Measurements from ENCODE around the gene SCN2A. TPM values are rescaled to one million over a fixed set of nuclear protein-coding genes. Genes with fewer than 3 reads are reported as not detected.

The SCN2A gene
- total and polyA plus RNA-seq, 2 donors (not counting 1 experiment from before 2014, with no cell fraction given) = 0.22 to 0.24 TPM

- H3K4me1 Mint-ChIP-seq = no peaks in the 10 kb centered on the region
- H2AFZ ChIP-seq (ENCODE audit: insufficient read depth, low read depth, low read length, poor library complexity, severe bottlenecking) = no peak overlapping the region
- peaks cover 7% of the 10 kb centered on the region for H3K27me3 Mint-ChIP-seq
- H3K9me3 ChIP-seq (ENCODE audit: control extremely low read depth in 1 of 3, control insufficient read depth in 2 of 3, insufficient read depth in 1 of 3, low read length in 2 of 3) = no peaks in the 10 kb centered on the region
- ChIA-PET CTCF (no interaction called here), POLR2A (no interaction called here)
- H3K27ac ChIP-seq (ENCODE audit: low read length in 2 of 2) = no peak overlapping the region
- H3K4me2 ChIP-seq (replicated peaks; ENCODE audit: low read depth, low read length, poor library complexity, severe bottlenecking) = no peak overlapping the region
- H3K4me3 Mint-ChIP-seq = no peak overlapping the region
- H3K27ac Mint-ChIP-seq = no peak overlapping the region
- H3K9ac ChIP-seq (ENCODE audit: low read length) = no peak overlapping the region
- H3K4me1 ChIP-seq (ENCODE audit: control insufficient read depth in 2 of 2, insufficient read depth in 2 of 2, low read length in 2 of 2) = no peaks in the 10 kb centered on the region
- no peaks in the 10 kb centered on the region for H3K27me3 ChIP-seq (replicated peaks in 1 of 4; ENCODE audit: control extremely low read depth in 1 of 4, control insufficient read depth in 3 of 4, insufficient read depth in 4 of 4, low read length in 3 of 4)
- DNase-seq (no peak), ATAC-seq (ENCODE audit: low read depth) (no peak)
- H3K4me3 ChIP-seq (ENCODE audit: control extremely low read depth in 1 of 5, extremely low read depth in 1 of 5, insufficient read depth in 1 of 5, low read depth in 2 of 5, low read length in 4 of 5) = no peak overlapping the region
- no peaks in the 10 kb centered on the region for H4K20me1 ChIP-seq (ENCODE audit: control insufficient read depth, insufficient read depth, low read length, poor library complexity, severe bottlenecking)
- intact Hi-C loops (cut with micrococcal nuclease) = no loop called here
- H3K36me3 ChIP-seq (replicated peaks in 1 of 2; ENCODE audit: control extremely low read depth in 1 of 2, control insufficient read depth in 1 of 2, extremely low read depth in 1 of 2, insufficient read depth in 2 of 2, low read length in 1 of 2) = no peaks in the 10 kb centered on the region
- H3K9me3 Mint-ChIP-seq (ENCODE audit: insufficient read depth) = no peaks in the 10 kb centered on the region
- no peak for TF ChIP-seq CTCF (IDR thresholded peaks at IDR 0.05)
- TF ChIP-seq EZH2 (IDR thresholded peaks at IDR 0.05; ENCODE audit: borderline replicate concordance, insufficient read depth, low read depth, low read length, poor library complexity, severe bottlenecking) = no peak
- WGBS (ENCODE audit: insufficient coverage) = 100% methylated on average over 1 of the region's 1 CpG
- no peaks in the 10 kb centered on the region for H3K79me2 ChIP-seq (ENCODE audit: control insufficient read depth, insufficient read depth, low read length)
Measured at GRCh38 chr2:165311949-165312348, 72.7 kb downstream of the SCN2A start.

GRCh38 chr2:165312999-165313398, 73.8 kb downstream of the SCN2A start:
- intact Hi-C loops (cut with micrococcal nuclease) = no loop called here
- TF ChIP-seq EZH2 (IDR thresholded peaks at IDR 0.05; ENCODE audit: borderline replicate concordance, insufficient read depth, low read depth, low read length, poor library complexity, severe bottlenecking) (no peak), CTCF (IDR thresholded peaks at IDR 0.05) (no peak)
- Histone ChIP-seq H3K27me3 (replicated peaks in 1 of 4; ENCODE audit: control extremely low read depth in 1 of 4, control insufficient read depth in 3 of 4, insufficient read depth in 4 of 4, low read length in 3 of 4) (no peaks in the 10 kb centered on the region), H3K4me1 (ENCODE audit: control insufficient read depth in 2 of 2, insufficient read depth in 2 of 2, low read length in 2 of 2) (no peaks in the 10 kb centered on the region), H3K4me3 (ENCODE audit: control extremely low read depth in 1 of 5, extremely low read depth in 1 of 5, insufficient read depth in 1 of 5, low read depth in 2 of 5, low read length in 4 of 5) (no peak overlapping the region), H4K20me1 (ENCODE audit: control insufficient read depth, insufficient read depth, low read length, poor library complexity, severe bottlenecking) (no peaks in the 10 kb centered on the region), H3K79me2 (ENCODE audit: control insufficient read depth, insufficient read depth, low read length) (no peaks in the 10 kb centered on the region), H2AFZ (ENCODE audit: insufficient read depth, low read depth, low read length, poor library complexity, severe bottlenecking) (no peak overlapping the region), H3K36me3 (replicated peaks in 1 of 2; ENCODE audit: control extremely low read depth in 1 of 2, control insufficient read depth in 1 of 2, extremely low read depth in 1 of 2, insufficient read depth in 2 of 2, low read length in 1 of 2) (no peaks in the 10 kb centered on the region), H3K27ac (ENCODE audit: low read length in 2 of 2) (no peak overlapping the region), H3K4me2 (replicated peaks; ENCODE audit: low read depth, low read length, poor library complexity, severe bottlenecking) (no peak overlapping the region), H3K9ac (ENCODE audit: low read length) (no peak overlapping the region), H3K9me3 (ENCODE audit: control extremely low read depth in 1 of 3, control insufficient read depth in 2 of 3, insufficient read depth in 1 of 3, low read length in 2 of 3) (no peaks in the 10 kb centered on the region)
- Mint-ChIP-seq H3K4me3 (no peak overlapping the region), H3K27me3 (peaks cover 7% of the 10 kb centered on the region), H3K4me1 (no peaks in the 10 kb centered on the region), H3K9me3 (ENCODE audit: insufficient read depth) (no peaks in the 10 kb centered on the region), H3K27ac (no peak overlapping the region)
- DNase-seq = no peak
- WGBS (ENCODE audit: insufficient coverage) = 91% methylated on average over 2 of the region's 2 CpGs
- no peak for ATAC-seq (ENCODE audit: low read depth)
- ChIA-PET CTCF (no interaction called here), POLR2A (no interaction called here)
